HEK293 (cell line): ENCODE data around the gene ESM1.

Experiments used
- CTCF ChIA-PET: fragments of 350-600 bp; formaldehyde crosslinking; extraction: SDS; loops from one replicate; lab custom pipeline; 2021; ENCODE audit warnings: antibody characterized with exemption; lab: Yijun Ruan, JAX
- POLR2A ChIA-PET: fragments of 300-600 bp; formaldehyde crosslinking; extraction: SDS; loops from one replicate; lab custom pipeline; 2020; ENCODE audit warnings: antibody characterized with exemption, inconsistent platforms; lab: Yijun Ruan, JAX
- H3K27ac ChIP-seq: fragments of 200-500 bp; sonication (Bioruptor generic); 2 replicates; pipeline ENCODE4 v1.5.1; 2014; ENCODE audit warnings: low read depth, low read length, control low read depth, inconsistent platforms; ENCODE audit errors: extremely low read depth
- H3K36me3 ChIP-seq, 2 experiments: fragments of 200-500 bp in 1 of 2; sonication (Bioruptor generic) in 1 of 2; 1 replicate in 1 of 2; 2 replicates in 1 of 2; pipeline ENCODE4 v1.5.1; 2014 to 2017; ENCODE audit warnings: inconsistent platforms in 2 of 2, low read length in 2 of 2; ENCODE audit not compliant: control insufficient read depth in 2 of 2, insufficient read depth in 1 of 2
- H3K4me1 ChIP-seq: fragments of 200-500 bp; sonication (Bioruptor generic); 2 replicates; pipeline ENCODE4 v1.5.1; 2014; ENCODE audit warnings: mild to moderate bottlenecking, low read length, inconsistent platforms; ENCODE audit not compliant: control insufficient read depth, insufficient read depth
- H3K4me3 ChIP-seq: 2 replicates; pipeline ENCODE4 v1.5.1; 2011; ENCODE audit warnings: low read depth, mild to moderate bottlenecking, control low read depth, low read length, moderate library complexity
- H3K9me3 ChIP-seq: fragments of 200-500 bp; sonication (Bioruptor generic); 2 replicates; pipeline ENCODE4 v1.5.1; 2014; ENCODE audit warnings: low read depth, low read length, inconsistent platforms; ENCODE audit not compliant: control insufficient read depth, insufficient read depth
- BCL11B ChIP-seq: fragments of 450-650 bp; formaldehyde crosslinking; IDR thresholded peaks from 2 replicates; pipeline ENCODE4 v1.5.1; 2016; ENCODE audit warnings: low read depth, missing biosample characterization, missing genetic modification characterization
- HOXD13 ChIP-seq: sonication (generic); formaldehyde crosslinking; IDR thresholded peaks from 2 replicates; pipeline ENCODE4 v1.8.0; 2022; ENCODE audit warnings: missing genetic modification reagents, borderline replicate concordance
- KLF10 ChIP-seq: fragments of 450-650 bp; IDR thresholded peaks from 2 replicates; pipeline ENCODE4 v1.5.1; 2018; ENCODE audit warnings: missing biosample characterization, mild to moderate bottlenecking, missing genetic modification characterization
- PRDM10 ChIP-seq: fragments of 450-650 bp; formaldehyde crosslinking; IDR thresholded peaks from 2 replicates; pipeline ENCODE4 v1.5.1; 2016; ENCODE audit warnings: missing biosample characterization, missing genetic modification characterization
- WT1 ChIP-seq: fragments of 450-650 bp; formaldehyde crosslinking; IDR thresholded peaks from 2 replicates; pipeline ENCODE4 v1.5.1; 2016; ENCODE audit warnings: missing biosample characterization, missing genetic modification characterization
- YY1 ChIP-seq: fragments of 450-650 bp; formaldehyde crosslinking; IDR thresholded peaks from 2 replicates; pipeline ENCODE4 v1.5.1; 2018; ENCODE audit warnings: missing biosample characterization, missing genetic modification characterization
- ZNF114 ChIP-seq: fragments of 450-650 bp; formaldehyde crosslinking; IDR thresholded peaks from 2 replicates; pipeline ENCODE4 v1.5.0; 2017; ENCODE audit warnings: missing biosample characterization, missing genetic modification characterization
- ZNF202 ChIP-seq: fragments of 450-650 bp; formaldehyde crosslinking; IDR thresholded peaks from 2 replicates; pipeline ENCODE4 v1.5.1; 2016; ENCODE audit warnings: missing biosample characterization, missing genetic modification characterization, borderline replicate concordance
- ZNF214 ChIP-seq: fragments of 450-650 bp; formaldehyde crosslinking; IDR thresholded peaks from 2 replicates; pipeline ENCODE4 v1.5.1; 2017; ENCODE audit warnings: missing biosample characterization, mild to moderate bottlenecking, missing genetic modification characterization, borderline replicate concordance
- ZNF280D ChIP-seq: fragments of 450-650 bp; formaldehyde crosslinking; IDR thresholded peaks from 2 replicates; pipeline ENCODE4 v1.5.1; 2016; ENCODE audit warnings: missing biosample characterization, missing genetic modification characterization
- ZNF302 ChIP-seq: fragments of 450-650 bp; formaldehyde crosslinking; IDR thresholded peaks from 2 replicates; pipeline ENCODE4 v1.5.1; 2016; ENCODE audit warnings: missing biosample characterization, missing genetic modification characterization, low read depth
- ZNF37A ChIP-seq: fragments of 450-650 bp; IDR thresholded peaks from 2 replicates; pipeline ENCODE4 v1.5.1; 2018; ENCODE audit warnings: missing biosample characterization, missing genetic modification characterization
- ZNF488 ChIP-seq: fragments of 450-650 bp; formaldehyde crosslinking; IDR thresholded peaks from 2 replicates; pipeline ENCODE4 v1.5.1; 2016; ENCODE audit warnings: missing biosample characterization, missing genetic modification characterization
- ZNF513 ChIP-seq: fragments of 450-650 bp; IDR thresholded peaks from 2 replicates; pipeline ENCODE4 v1.5.1; 2018; ENCODE audit warnings: missing biosample characterization, missing genetic modification characterization
- ZNF514 ChIP-seq: fragments of 450-650 bp; formaldehyde crosslinking; IDR thresholded peaks from 2 replicates; pipeline ENCODE4 v1.5.1; 2016; ENCODE audit warnings: missing biosample characterization, missing genetic modification characterization
- ZNF610 ChIP-seq: fragments of 450-650 bp; formaldehyde crosslinking; IDR thresholded peaks from 2 replicates; pipeline ENCODE4 v1.5.1; 2016; ENCODE audit warnings: missing biosample characterization, missing genetic modification characterization, borderline replicate concordance
- ZNF785 ChIP-seq: fragments of 450-650 bp; formaldehyde crosslinking; IDR thresholded peaks from 2 replicates; pipeline ENCODE4 v1.5.1; 2016; ENCODE audit warnings: missing biosample characterization, missing genetic modification characterization
- ZNF837 ChIP-seq: fragments of 450-650 bp; formaldehyde crosslinking; IDR thresholded peaks from 2 replicates; pipeline ENCODE4 v1.5.1; 2016; ENCODE audit warnings: missing biosample characterization, missing genetic modification characterization
- ZSCAN4 ChIP-seq: fragments of 450-650 bp; formaldehyde crosslinking; IDR thresholded peaks from 2 replicates; pipeline ENCODE4 v1.5.1; 2017; ENCODE audit warnings: missing biosample characterization, missing genetic modification characterization
- TF ChIP-seq, protein P1 (sequence below): fragments of 450-650 bp; formaldehyde crosslinking; IDR thresholded peaks from 2 replicates; pipeline ENCODE4 v1.5.1; 2017; ENCODE audit warnings: missing biosample characterization, mild to moderate bottlenecking, missing genetic modification characterization, moderate library complexity

The ESM1 gene

DNA sequence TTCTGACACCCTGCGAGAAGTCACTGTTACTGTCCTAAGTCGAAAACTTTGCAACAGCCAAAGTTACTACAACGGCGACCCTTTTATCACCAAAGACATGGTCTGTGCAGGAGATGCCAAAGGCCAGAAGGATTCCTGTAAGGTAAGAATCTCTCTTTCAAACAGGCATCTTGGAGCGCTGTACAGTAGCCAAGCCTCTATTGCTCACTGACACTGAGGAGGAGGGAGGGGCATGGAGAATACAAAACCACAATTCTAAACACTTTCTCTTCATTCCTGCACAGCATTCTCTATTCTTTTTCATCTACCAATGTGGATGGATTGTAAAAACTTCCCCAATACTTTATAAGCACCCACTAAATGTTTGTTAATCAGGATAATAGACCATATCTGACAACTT is 46.1 kb upstream of the ESM1 start:
- H3K4me1 ChIP-seq: no peaks in the 10 kb centered on the region
- TF ChIP-seq ZNF837 (no peak), ZNF514 (tag by site-specific recombination) (no peak), ZNF37A (no peak), ZNF202 (no peak), ZNF114 (tag by site-specific recombination) (no peak), ZNF214 (tag by site-specific recombination) (no peak), YY1 (tag by site-specific recombination) (no peak), BCL11B (tag by site-specific recombination) (no peak), PRDM10 (tag by site-specific recombination) (no peak), ZNF302 (tag by site-specific recombination) (no peak), ZSCAN4 (tag by site-specific recombination) (no peak), ZNF280D (tag by site-specific recombination) (no peak), ZNF488 (tag by site-specific recombination) (no peak), ZNF785 (tag by site-specific recombination) (no peak), KLF10 (tag by site-specific recombination) (no peak), HOXD13 (CRISPR knock-in tag) (no peak)
- no peaks in the 10 kb centered on the region for H3K9me3 ChIP-seq
- H3K4me3 ChIP-seq: no peak overlapping the region
- CTCF ChIA-PET: no interaction called here
- POLR2A ChIA-PET: no interaction called here
- no peaks in the 10 kb centered on the region for H3K36me3 ChIP-seq
- H3K27ac ChIP-seq: no peak overlapping the region

DNA sequence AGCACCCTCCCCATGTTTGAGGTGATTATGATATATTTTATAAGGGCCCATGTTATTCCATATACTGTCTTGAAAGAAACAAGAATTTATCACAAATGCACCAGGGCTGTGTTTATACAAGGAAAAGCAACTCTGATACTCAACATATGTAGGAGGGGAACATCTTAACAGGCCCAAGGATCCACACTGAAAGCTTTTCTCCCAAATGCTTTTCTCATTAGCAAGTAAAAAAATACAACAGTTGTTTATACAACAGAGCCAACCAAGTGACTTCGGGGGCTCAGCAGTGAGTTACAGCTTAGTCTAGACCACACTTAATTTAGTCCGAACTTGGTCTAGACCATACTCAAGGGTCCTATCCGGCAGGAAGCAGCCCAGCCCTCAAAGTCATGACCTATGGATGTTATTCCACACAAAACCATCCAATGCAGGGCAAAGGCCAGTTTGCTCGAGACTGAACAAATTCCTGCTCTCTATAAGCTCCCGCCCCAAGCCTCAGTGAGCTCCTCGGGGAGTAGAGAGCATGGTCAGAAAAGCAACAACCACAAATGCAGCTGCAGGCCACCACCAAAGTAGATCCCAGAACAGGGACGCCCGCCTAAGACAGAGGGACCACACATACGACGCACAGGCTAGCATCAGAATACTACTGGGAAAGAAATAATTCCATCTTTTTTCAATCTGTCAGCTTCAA is 45.4 kb upstream of the ESM1 start:
- ChIA-PET POLR2A (no interaction called here), CTCF (no interaction called here)
- Histone ChIP-seq H3K27ac (no peak overlapping the region), H3K9me3 (no peaks in the 10 kb centered on the region), H3K4me3 (no peak overlapping the region), H3K4me1 (no peaks in the 10 kb centered on the region), H3K36me3 (no peaks in the 10 kb centered on the region)
- no peak for TF ChIP-seq ZNF513 (tag by site-specific recombination)
- no peak for TF ChIP-seq ZNF610
- no peak for TF ChIP-seq WT1
- TF ChIP-seq, protein P1, sequence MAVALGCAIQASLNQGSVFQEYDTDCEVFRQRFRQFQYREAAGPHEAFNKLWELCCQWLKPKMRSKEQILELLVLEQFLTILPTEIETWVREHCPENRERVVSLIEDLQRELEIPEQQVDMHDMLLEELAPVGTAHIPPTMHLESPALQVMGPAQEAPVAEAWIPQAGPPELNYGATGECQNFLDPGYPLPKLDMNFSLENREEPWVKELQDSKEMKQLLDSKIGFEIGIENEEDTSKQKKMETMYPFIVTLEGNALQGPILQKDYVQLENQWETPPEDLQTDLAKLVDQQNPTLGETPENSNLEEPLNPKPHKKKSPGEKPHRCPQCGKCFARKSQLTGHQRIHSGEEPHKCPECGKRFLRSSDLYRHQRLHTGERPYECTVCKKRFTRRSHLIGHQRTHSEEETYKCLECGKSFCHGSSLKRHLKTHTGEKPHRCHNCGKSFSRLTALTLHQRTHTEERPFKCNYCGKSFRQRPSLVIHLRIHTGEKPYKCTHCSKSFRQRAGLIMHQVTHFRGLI (tag by site-specific recombination): no peak
